ES-I3 (cell line): ENCODE results near the gene XRCC2.
"Not testable (repeated sequence)": the region's sequence is repeated elsewhere in the genome, so short reads cannot be mapped to it uniquely, and the experiment has no call there.

ENCODE experiments used
- H3K36me3 ChIP-seq: 2 replicates; pipeline ENCODE4 v1.6.1; 2013; ENCODE audit warnings: mild to moderate bottlenecking, low read length, control low read depth, moderate library complexity; ENCODE audit not compliant: insufficient read depth
- H3K4me1 ChIP-seq: 2 replicates; pipeline ENCODE4 v1.6.1; 2013; ENCODE audit warnings: mild to moderate bottlenecking, control low read depth, low read length; ENCODE audit not compliant: insufficient read depth
- H3K9ac ChIP-seq: 2 replicates; pipeline ENCODE4 v1.6.1; 2013; ENCODE audit warnings: low read depth, mild to moderate bottlenecking, low read length, moderate library complexity
- H3K9me3 ChIP-seq: 2 replicates; pipeline ENCODE4 v1.6.1; 2013; ENCODE audit warnings: mild to moderate bottlenecking, low read length, moderate library complexity; ENCODE audit not compliant: control insufficient read depth, insufficient read depth

Gene XRCC2

GRCh38 chr7:152675759-152676636 lies at the start of gene XRCC2:
XRCC2 (minus strand) TSS chr7:152676141; CDS start chr7:152676079, 62 bp downstream.
- Histone ChIP-seq H3K9ac (peak within 1 kb of the TSS; percentile 91), H3K4me1 (no peaks in the 10 kb centered on the region), H3K36me3 (peaks cover 3% of the 10 kb centered on the region; the same call in 1 of the 2 replicates), H3K9me3 (no peaks in the 10 kb centered on the region)

- H3K4me1 ChIP-seq = no peaks in the 10 kb centered on the region
- H3K36me3 ChIP-seq = no peaks in the 10 kb centered on the region; the same call in 1 of the 2 replicates
- no peaks in the 10 kb centered on the region for H3K9me3 ChIP-seq
- H3K9ac ChIP-seq = no peak overlapping the region
Measured at GRCh38 chr7:152723364-152723763, 47.4 kb upstream of the XRCC2 start.

- H3K9me3 ChIP-seq, H3K4me1 ChIP-seq, H3K36me3 ChIP-seq, H3K9ac ChIP-seq: not testable (repeated sequence)
Measured at GRCh38 chr7:152712412-152713042, 36.6 kb upstream of the XRCC2 start.

- Histone ChIP-seq H3K9ac (no peak overlapping the region), H3K36me3 (no peaks in the 10 kb centered on the region), H3K9me3 (no peaks in the 10 kb centered on the region), H3K4me1 (peaks cover 6% of the 10 kb centered on the region)
Measured at GRCh38 chr7:152711444-152711944, 35.6 kb upstream of the XRCC2 start.

- H3K9me3 ChIP-seq = peaks cover 5% of the 10 kb centered on the region; the same call in 1 of the 2 replicates
- no peak overlapping the region for H3K9ac ChIP-seq
- no peaks in the 10 kb centered on the region for H3K36me3 ChIP-seq
- peaks cover 6% of the 10 kb centered on the region for H3K4me1 ChIP-seq
Measured at GRCh38 chr7:152710153-152710442, 34.2 kb upstream of the XRCC2 start.

- H3K36me3 ChIP-seq = no peaks in the 10 kb centered on the region
- no peak overlapping the region for H3K9ac ChIP-seq
- H3K4me1 ChIP-seq = peaks cover 6% of the 10 kb centered on the region
- H3K9me3 ChIP-seq = peaks cover 9% of the 10 kb centered on the region
Measured at GRCh38 chr7:152709287-152710152, 33.6 kb upstream of the XRCC2 start.

GRCh38 chr7:152704796-152705384 lies 28.9 kb upstream of the XRCC2 start:
- Histone ChIP-seq H3K4me1 (peaks cover 2% of the 10 kb centered on the region; the same call in 1 of the 2 replicates), H3K9me3 (peaks cover 15% of the 10 kb centered on the region), H3K36me3 (no peaks in the 10 kb centered on the region), H3K9ac (no peak overlapping the region)

GRCh38 chr7:152699079-152699478 lies 23.1 kb upstream of the XRCC2 start:
- H3K4me1 ChIP-seq = no peaks in the 10 kb centered on the region
- 0 out of 2 replicates have a peak, but pooled peaks cover under 1% of the 10 kb centered on the region for H3K9me3 ChIP-seq
- no peaks in the 10 kb centered on the region for H3K36me3 ChIP-seq
- H3K9ac ChIP-seq = no peak overlapping the region

GRCh38 chr7:152697268-152697974 lies 21.5 kb upstream of the XRCC2 start:
- not testable (repeated sequence) for H3K9me3 ChIP-seq, H3K4me1 ChIP-seq, H3K36me3 ChIP-seq, H3K9ac ChIP-seq

GRCh38 chr7:152692196-152692595 lies 16.3 kb upstream of the XRCC2 start:
- H3K4me1 ChIP-seq, H3K36me3 ChIP-seq, H3K9ac ChIP-seq, H3K9me3 ChIP-seq: not testable (repeated sequence)

- no peaks in the 10 kb centered on the region for H3K4me1 ChIP-seq
- no peaks in the 10 kb centered on the region for H3K9me3 ChIP-seq
- no peaks in the 10 kb centered on the region for H3K36me3 ChIP-seq
- no peak overlapping the region for H3K9ac ChIP-seq
Measured at GRCh38 chr7:152683297-152683696, 7.4 kb upstream of the XRCC2 start.

- Histone ChIP-seq H3K9ac (no peak overlapping the region), H3K9me3 (no peaks in the 10 kb centered on the region), H3K4me1 (no peaks in the 10 kb centered on the region), H3K36me3 (peaks cover 3% of the 10 kb centered on the region; the same call in 1 of the 2 replicates)
Measured at GRCh38 chr7:152677808-152678670, 2.1 kb upstream of the XRCC2 start.
